ENCODE data around the gene ABCC9.

DNA sequence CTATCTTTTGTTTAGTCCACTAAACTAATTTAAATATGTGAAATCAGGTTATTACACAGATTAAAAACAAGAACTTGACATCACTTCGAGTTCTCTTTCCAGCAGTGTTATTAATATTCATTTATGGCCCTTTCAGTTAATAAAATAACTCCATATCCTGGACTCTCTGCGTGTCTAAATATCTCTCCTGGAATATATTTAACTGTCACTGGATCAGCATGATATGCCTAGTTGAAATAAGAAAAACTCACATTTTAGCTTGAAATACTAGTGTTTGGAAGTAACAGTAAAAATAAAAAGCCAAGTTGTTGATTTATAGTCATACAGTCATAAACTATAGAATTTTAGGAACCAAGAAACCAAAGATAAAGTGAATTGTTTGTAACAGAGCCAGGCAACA, 45.6 kb downstream of the ABCC9 start:
- TF ChIP-seq POLR2A (IDR thresholded peaks at IDR 0.05), result no peak
- TF ChIP-seq CTCF (IDR thresholded peaks at IDR 0.05), result no peak

Data from Peyer's patch (tissue), 4 donors.